Measurements from ENCODE around the gene CHCHD3.
"Not testable (repeated sequence)": the region's sequence is repeated elsewhere in the genome, so short reads cannot be mapped to it uniquely, and the experiment has no call there.

The CHCHD3 gene

GRCh38 chr7:132893560-132893959 is 188.3 kb downstream of the CHCHD3 start:
- Histone ChIP-seq H3K9ac (ENCODE audit: low read depth, low read length) (no peak overlapping the region), H3K36me3 (ENCODE audit: insufficient read depth, low read depth, low read length) (no peaks in the 10 kb centered on the region), H3K27me3 (ENCODE audit: insufficient read depth, low read length) (no peaks in the 10 kb centered on the region), H3K9me3 (ENCODE audit: insufficient read depth, low read depth, low read length) (peaks cover 13% of the 10 kb centered on the region), H3K4me1 (ENCODE audit: insufficient read depth, low read length) (no peaks in the 10 kb centered on the region), H3K27ac (ENCODE audit: low read length) (no peak overlapping the region), H3K4me3 (ENCODE audit: low read length) (no peak overlapping the region)

DNA sequence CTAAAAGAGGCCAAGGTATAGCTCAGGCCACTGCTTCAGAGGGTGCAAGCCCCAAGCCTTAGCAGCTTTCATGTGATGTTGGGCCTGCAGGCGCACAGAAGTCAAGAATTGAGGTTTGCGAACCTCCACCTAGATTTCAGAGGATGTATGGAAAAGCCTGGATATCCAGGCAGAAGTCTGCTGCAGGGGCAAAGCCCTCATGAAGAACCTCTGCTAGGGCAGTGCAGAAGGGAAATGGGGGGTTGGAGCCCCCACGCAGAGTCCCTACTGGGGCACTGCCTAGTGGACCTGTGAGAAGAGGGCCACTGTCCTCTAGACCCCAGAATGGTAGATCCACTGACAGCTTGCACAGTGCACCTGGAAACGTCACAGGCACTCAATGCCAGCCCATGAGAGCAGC is 189.1 kb downstream of the CHCHD3 start:
- peaks cover 13% of the 10 kb centered on the region for H3K9me3 ChIP-seq (ENCODE audit: insufficient read depth, low read depth, low read length)
- H3K36me3 ChIP-seq (ENCODE audit: insufficient read depth, low read depth, low read length); H3K27me3 ChIP-seq (ENCODE audit: insufficient read depth, low read length); H3K9ac ChIP-seq (ENCODE audit: low read depth, low read length); H3K4me3 ChIP-seq (ENCODE audit: low read length); H3K4me1 ChIP-seq (ENCODE audit: insufficient read depth, low read length); H3K27ac ChIP-seq (ENCODE audit: low read length): not testable (repeated sequence)

GRCh38 chr7:132891554-132891953 is 190.3 kb downstream of the CHCHD3 start:
- Histone ChIP-seq H3K4me3 (ENCODE audit: low read length) (no peak overlapping the region), H3K4me1 (ENCODE audit: insufficient read depth, low read length) (no peaks in the 10 kb centered on the region), H3K27ac (ENCODE audit: low read length) (no peak overlapping the region), H3K9me3 (ENCODE audit: insufficient read depth, low read depth, low read length) (peaks cover 13% of the 10 kb centered on the region), H3K27me3 (ENCODE audit: insufficient read depth, low read length) (no peaks in the 10 kb centered on the region), H3K36me3 (ENCODE audit: insufficient read depth, low read depth, low read length) (no peaks in the 10 kb centered on the region), H3K9ac (ENCODE audit: low read depth, low read length) (no peak overlapping the region)

DNA sequence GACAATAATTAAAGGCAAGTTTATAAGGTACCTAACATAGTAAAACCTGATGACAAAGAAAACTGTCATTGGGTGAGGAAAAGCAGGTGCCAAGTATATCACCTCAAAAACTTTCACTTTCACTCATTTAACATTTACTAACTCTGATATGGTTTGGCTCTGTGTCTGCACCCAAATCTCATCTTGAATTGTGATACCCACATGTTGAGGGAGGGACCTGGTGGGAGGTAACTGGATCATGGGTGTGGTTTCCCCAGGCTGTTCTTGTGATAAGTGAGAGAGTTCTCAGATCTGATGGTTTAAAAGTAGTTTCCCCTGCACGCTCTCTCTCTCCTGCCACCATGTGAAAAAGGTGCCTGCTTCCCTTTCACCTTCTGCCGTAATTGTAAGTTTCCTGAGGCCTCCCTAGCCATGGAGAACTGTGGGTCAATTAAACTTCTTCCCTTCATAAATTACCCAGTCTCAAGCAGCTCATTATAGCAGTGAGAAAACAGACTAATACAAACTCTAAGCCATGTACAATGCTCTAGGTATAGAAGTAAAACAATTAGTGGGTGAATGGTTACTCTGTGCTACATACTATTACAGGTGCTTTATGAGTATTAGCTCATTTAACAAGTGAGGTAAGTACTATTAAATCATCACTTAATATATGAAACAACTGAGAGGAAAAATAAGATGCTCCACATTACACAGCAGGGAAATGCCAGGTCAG is 199.0 kb downstream of the CHCHD3 start:
- H3K9me3 ChIP-seq (ENCODE audit: insufficient read depth, low read depth, low read length): no peaks in the 10 kb centered on the region
- no peaks in the 10 kb centered on the region for H3K36me3 ChIP-seq (ENCODE audit: insufficient read depth, low read depth, low read length)
- H3K27me3 ChIP-seq (ENCODE audit: insufficient read depth, low read length): no peaks in the 10 kb centered on the region
- H3K4me1 ChIP-seq (ENCODE audit: insufficient read depth, low read length): peaks cover 16% of the 10 kb centered on the region
- no peak overlapping the region for H3K4me3 ChIP-seq (ENCODE audit: low read length)
- H3K27ac ChIP-seq (ENCODE audit: low read length): no peak overlapping the region
- H3K9ac ChIP-seq (ENCODE audit: low read depth, low read length): no peak overlapping the region

GRCh38 chr7:132881317-132881716 is 200.6 kb downstream of the CHCHD3 start:
- H3K4me1 ChIP-seq (ENCODE audit: insufficient read depth, low read length): peaks cover 30% of the 10 kb centered on the region
- H3K9ac ChIP-seq (ENCODE audit: low read depth, low read length): no peak overlapping the region
- no peaks in the 10 kb centered on the region for H3K9me3 ChIP-seq (ENCODE audit: insufficient read depth, low read depth, low read length)
- no peaks in the 10 kb centered on the region for H3K36me3 ChIP-seq (ENCODE audit: insufficient read depth, low read depth, low read length)
- no peak overlapping the region for H3K27ac ChIP-seq (ENCODE audit: low read length)
- no peaks in the 10 kb centered on the region for H3K27me3 ChIP-seq (ENCODE audit: insufficient read depth, low read length)
- H3K4me3 ChIP-seq (ENCODE audit: low read length): no peak overlapping the region

DNA sequence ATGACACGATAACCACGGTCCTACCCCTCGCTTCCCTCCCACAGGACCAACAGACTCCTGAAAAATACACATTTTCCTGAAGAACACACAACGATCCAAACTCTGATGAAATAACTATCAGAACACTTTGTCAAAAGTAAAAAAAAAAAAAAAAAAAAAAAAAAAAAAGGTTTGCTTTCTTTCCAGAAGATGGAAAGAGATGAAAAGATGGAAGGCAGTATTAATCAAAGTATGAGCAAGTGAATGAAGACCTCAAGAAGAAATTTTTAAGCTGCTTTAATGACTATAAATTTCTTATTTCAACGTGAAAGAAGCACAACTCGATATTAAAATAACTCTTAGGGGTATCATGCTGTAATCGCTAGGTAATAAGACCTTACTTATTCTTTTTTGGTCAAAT is 202.3 kb downstream of the CHCHD3 start:
- Histone ChIP-seq H3K27me3 (ENCODE audit: insufficient read depth, low read length) (no peaks in the 10 kb centered on the region), H3K4me3 (ENCODE audit: low read length) (no peak overlapping the region), H3K9ac (ENCODE audit: low read depth, low read length) (no peak overlapping the region)

GRCh38 chr7:132878204-132878919 is 203.5 kb downstream of the CHCHD3 start:
- no peak overlapping the region for H3K27ac ChIP-seq (ENCODE audit: low read length)
- H3K4me3 ChIP-seq (ENCODE audit: low read length): no peak overlapping the region
- H3K4me1 ChIP-seq (ENCODE audit: insufficient read depth, low read length): peaks cover 30% of the 10 kb centered on the region
- H3K9ac ChIP-seq (ENCODE audit: low read depth, low read length): no peak overlapping the region
- H3K9me3 ChIP-seq (ENCODE audit: insufficient read depth, low read depth, low read length): no peaks in the 10 kb centered on the region
- H3K27me3 ChIP-seq (ENCODE audit: insufficient read depth, low read length): no peaks in the 10 kb centered on the region
- H3K36me3 ChIP-seq (ENCODE audit: insufficient read depth, low read depth, low read length): no peaks in the 10 kb centered on the region

More for the DNA sequence above, 202.3 kb downstream of the CHCHD3 start:
- Histone ChIP-seq H3K36me3 (ENCODE audit: insufficient read depth, low read depth, low read length) (no peaks in the 10 kb centered on the region), H3K4me1 (ENCODE audit: insufficient read depth, low read length) (peaks cover 30% of the 10 kb centered on the region), H3K9me3 (ENCODE audit: insufficient read depth, low read depth, low read length) (no peaks in the 10 kb centered on the region), H3K27ac (ENCODE audit: low read length) (no peak overlapping the region)

GRCh38 chr7:132877573-132877972 is 204.3 kb downstream of the CHCHD3 start:
- Histone ChIP-seq H3K27me3 (ENCODE audit: insufficient read depth, low read length) (no peaks in the 10 kb centered on the region), H3K36me3 (ENCODE audit: insufficient read depth, low read depth, low read length) (no peaks in the 10 kb centered on the region), H3K4me3 (ENCODE audit: low read length) (no peak overlapping the region), H3K9ac (ENCODE audit: low read depth, low read length) (peak overlapping the region; percentile 33; the same call in 1 of the 2 replicates), H3K27ac (ENCODE audit: low read length) (no peak overlapping the region), H3K9me3 (ENCODE audit: insufficient read depth, low read depth, low read length) (no peaks in the 10 kb centered on the region), H3K4me1 (ENCODE audit: insufficient read depth, low read length) (peaks cover 30% of the 10 kb centered on the region)

DNA sequence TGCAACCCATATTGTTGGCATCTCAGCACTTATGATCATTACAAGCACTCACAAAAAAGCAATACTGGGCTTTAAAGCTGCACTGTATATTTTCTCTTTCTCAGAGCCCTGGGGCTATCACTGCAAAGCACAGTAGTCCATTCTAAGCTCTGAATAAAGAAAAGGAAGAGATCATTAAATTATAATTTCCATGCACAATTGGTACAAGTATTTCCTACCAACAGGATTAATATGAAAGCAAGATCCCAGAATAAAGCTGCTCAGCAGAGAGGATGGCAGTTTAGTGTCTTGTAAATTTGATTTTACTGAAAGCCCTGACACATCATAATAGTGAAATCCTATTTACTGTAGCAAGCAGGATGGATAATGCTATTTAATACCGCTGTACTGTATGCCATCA is 205.3 kb downstream of the CHCHD3 start:
- peaks cover 30% of the 10 kb centered on the region for H3K4me1 ChIP-seq (ENCODE audit: insufficient read depth, low read length)
- no peaks in the 10 kb centered on the region for H3K9me3 ChIP-seq (ENCODE audit: insufficient read depth, low read depth, low read length)
- H3K9ac ChIP-seq (ENCODE audit: low read depth, low read length): peak overlapping the region; percentile 33; the same call in 1 of the 2 replicates
- no peak overlapping the region for H3K4me3 ChIP-seq (ENCODE audit: low read length)
- no peaks in the 10 kb centered on the region for H3K36me3 ChIP-seq (ENCODE audit: insufficient read depth, low read depth, low read length)
- H3K27ac ChIP-seq (ENCODE audit: low read length): no peak overlapping the region
- no peaks in the 10 kb centered on the region for H3K27me3 ChIP-seq (ENCODE audit: insufficient read depth, low read length)

DNA sequence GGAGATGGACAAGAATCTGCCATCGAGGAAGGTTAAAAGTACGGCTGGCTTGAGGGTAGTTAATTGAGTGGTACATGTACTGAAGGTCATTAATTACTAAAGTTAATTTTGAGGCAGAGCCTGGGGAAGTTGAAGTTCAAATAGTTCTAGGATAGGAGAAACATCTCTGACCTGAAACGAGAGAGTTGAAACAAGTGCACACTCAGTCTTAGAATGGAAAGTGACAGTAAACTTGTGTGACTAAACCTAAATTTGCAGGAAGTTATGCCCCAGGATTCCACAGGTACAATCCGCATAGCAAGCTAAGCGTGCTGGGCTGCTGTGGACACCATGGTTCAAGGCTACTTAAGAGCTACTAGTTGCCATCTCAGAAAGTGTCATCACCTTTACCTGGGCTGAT is 209.9 kb downstream of the CHCHD3 start:
- Histone ChIP-seq H3K27ac (ENCODE audit: low read length) (no peak overlapping the region), H3K9me3 (ENCODE audit: insufficient read depth, low read depth, low read length) (no peaks in the 10 kb centered on the region), H3K27me3 (ENCODE audit: insufficient read depth, low read length) (no peaks in the 10 kb centered on the region), H3K4me1 (ENCODE audit: insufficient read depth, low read length) (peaks cover 9% of the 10 kb centered on the region; the same call in 1 of the 2 replicates), H3K4me3 (ENCODE audit: low read length) (no peak overlapping the region), H3K36me3 (ENCODE audit: insufficient read depth, low read depth, low read length) (no peaks in the 10 kb centered on the region), H3K9ac (ENCODE audit: low read depth, low read length) (no peak overlapping the region)

DNA sequence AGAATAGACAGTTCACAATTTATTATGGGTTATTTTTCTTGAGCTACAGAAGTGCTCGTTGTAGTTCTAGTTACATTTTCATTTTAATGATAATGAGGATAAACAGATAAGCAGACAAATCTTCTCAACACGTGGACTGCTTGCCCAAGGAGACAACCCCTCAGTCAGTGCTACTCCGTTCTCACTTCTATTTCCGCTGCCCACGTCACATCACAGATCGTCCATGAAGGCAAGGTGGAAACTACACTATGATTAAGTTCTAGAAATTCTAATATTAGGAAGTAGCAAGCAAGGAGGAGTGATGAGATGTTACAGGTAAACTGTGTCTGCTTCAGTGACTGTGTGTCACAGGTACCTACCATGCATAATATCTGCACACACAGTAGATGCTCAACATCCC is 210.5 kb downstream of the CHCHD3 start:
- no peaks in the 10 kb centered on the region for H3K27me3 ChIP-seq (ENCODE audit: insufficient read depth, low read length)
- no peak overlapping the region for H3K4me3 ChIP-seq (ENCODE audit: low read length)
- H3K4me1 ChIP-seq (ENCODE audit: insufficient read depth, low read length): peaks cover 4% of the 10 kb centered on the region; the same call in 1 of the 2 replicates
- H3K36me3 ChIP-seq (ENCODE audit: insufficient read depth, low read depth, low read length): no peaks in the 10 kb centered on the region
- H3K27ac ChIP-seq (ENCODE audit: low read length): no peak overlapping the region
- no peak overlapping the region for H3K9ac ChIP-seq (ENCODE audit: low read depth, low read length)
- H3K9me3 ChIP-seq (ENCODE audit: insufficient read depth, low read depth, low read length): no peaks in the 10 kb centered on the region
